ENCODE data around the gene ETFA.

- TF ChIP-seq REST (IDR thresholded peaks at IDR 0.05; ENCODE audit: low read depth) (no peak), CEBPB (IDR thresholded peaks at IDR 0.05) (no peak), EP300 (IDR thresholded peaks at IDR 0.05; ENCODE audit: borderline replicate concordance) (no peak)
Observed at GRCh38 chr15:76345880-76346668, 34.8 kb upstream of the ETFA start.
